Vagina (tissue), 2 donors: Measurements from ENCODE around the gene TAF10.

Experiments used
- CTCF ChIP-seq, 3 experiments: fragments of 450-650 bp in 2 of 3; fragments of 200-600 bp in 1 of 3; sonication (generic) in 1 of 3; IDR thresholded peaks; one replicate each; pipeline ENCODE4 v1.5.1; 2017 to 2019; ENCODE audit warnings: antibody characterized with exemption in 3 of 3, mild to moderate bottlenecking in 2 of 3, moderate library complexity in 2 of 3
- POLR2A ChIP-seq, 2 donors: fragments of 450-650 bp; IDR thresholded peaks; one replicate each; pipeline ENCODE4 v1.6.1; 2017; ENCODE audit warnings: antibody characterized with exemption in 2 of 2, mild to moderate bottlenecking in 2 of 2, moderate library complexity in 2 of 2

GRCh38 chr11:6570691-6571427 lies 41.2 kb downstream of the TAF10 start:
- TF ChIP-seq CTCF (IDR thresholded peaks at IDR 0.05) (no peak), POLR2A (IDR thresholded peaks at IDR 0.05) (no peak)
